ENCODE data around the gene ZBED1.

ZBED1 gene

DNA sequence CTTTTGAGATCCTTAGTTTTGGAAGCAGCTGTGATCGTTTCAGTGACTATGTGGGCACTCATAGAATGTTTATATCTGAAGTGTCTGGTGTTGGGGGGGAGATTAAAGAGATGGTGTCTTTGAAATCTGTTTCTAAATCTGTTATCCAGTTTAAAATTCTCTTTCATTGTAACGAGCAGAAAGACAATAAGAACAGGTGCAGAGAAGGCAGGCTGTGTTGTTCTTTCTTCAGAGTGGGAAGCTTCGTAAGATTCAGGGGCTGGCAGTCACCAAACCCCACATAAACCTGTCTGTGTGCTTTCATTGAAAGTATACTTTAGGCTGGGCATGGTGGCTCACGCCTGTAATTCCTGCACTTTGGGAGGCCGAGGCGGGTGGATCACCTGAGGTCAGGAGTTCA is 16.3 kb upstream of the ZBED1 start:
- TF ChIP-seq, protein P1, sequence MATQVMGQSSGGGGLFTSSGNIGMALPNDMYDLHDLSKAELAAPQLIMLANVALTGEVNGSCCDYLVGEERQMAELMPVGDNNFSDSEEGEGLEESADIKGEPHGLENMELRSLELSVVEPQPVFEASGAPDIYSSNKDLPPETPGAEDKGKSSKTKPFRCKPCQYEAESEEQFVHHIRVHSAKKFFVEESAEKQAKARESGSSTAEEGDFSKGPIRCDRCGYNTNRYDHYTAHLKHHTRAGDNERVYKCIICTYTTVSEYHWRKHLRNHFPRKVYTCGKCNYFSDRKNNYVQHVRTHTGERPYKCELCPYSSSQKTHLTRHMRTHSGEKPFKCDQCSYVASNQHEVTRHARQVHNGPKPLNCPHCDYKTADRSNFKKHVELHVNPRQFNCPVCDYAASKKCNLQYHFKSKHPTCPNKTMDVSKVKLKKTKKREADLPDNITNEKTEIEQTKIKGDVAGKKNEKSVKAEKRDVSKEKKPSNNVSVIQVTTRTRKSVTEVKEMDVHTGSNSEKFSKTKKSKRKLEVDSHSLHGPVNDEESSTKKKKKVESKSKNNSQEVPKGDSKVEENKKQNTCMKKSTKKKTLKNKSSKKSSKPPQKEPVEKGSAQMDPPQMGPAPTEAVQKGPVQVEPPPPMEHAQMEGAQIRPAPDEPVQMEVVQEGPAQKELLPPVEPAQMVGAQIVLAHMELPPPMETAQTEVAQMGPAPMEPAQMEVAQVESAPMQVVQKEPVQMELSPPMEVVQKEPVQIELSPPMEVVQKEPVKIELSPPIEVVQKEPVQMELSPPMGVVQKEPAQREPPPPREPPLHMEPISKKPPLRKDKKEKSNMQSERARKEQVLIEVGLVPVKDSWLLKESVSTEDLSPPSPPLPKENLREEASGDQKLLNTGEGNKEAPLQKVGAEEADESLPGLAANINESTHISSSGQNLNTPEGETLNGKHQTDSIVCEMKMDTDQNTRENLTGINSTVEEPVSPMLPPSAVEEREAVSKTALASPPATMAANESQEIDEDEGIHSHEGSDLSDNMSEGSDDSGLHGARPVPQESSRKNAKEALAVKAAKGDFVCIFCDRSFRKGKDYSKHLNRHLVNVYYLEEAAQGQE (IDR thresholded peaks at IDR 0.05; ENCODE audit: insufficient read depth in 1 of 2, low read depth in 2 of 2, low read length in 2 of 2) = no peak
- TF ChIP-seq FOXP2 (optimal IDR thresholded peaks at IDR 0.05; ENCODE audit: borderline replicate concordance, extremely low read depth, extremely low read length, insufficient read depth) (no peak), POLR2AphosphoS5 (IDR thresholded peaks at IDR 0.05; ENCODE audit: low read depth, low read length) (no peak), TAF1 (IDR thresholded peaks at IDR 0.05; ENCODE audit: borderline replicate concordance, insufficient read depth, low read length) (no peak), SIN3A (IDR thresholded peaks at IDR 0.05; ENCODE audit: borderline replicate concordance, insufficient read depth, low read length) (no peak)

DNA sequence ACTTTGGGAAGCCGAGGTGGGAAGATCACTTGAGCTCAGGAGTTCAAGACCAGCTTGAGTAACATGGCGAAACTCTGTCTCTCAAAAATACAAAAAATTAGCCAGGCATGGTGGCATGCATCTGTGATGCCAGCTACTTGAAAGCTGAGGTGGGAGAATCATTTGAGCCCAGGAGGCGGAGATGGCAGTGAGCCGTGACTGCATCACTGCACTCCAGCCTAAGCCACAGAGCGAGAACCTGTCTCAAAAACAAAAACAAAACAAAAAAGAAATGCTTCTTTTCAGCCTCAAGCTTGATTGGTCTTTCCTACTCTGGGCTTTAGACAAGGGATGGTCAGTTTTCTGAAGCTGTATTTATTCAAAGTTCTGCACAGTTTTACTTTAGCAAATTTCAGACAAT is 15.8 kb upstream of the ZBED1 start:
- TF ChIP-seq, protein P1 (IDR thresholded peaks at IDR 0.05; ENCODE audit: insufficient read depth in 1 of 2, low read depth in 2 of 2, low read length in 2 of 2) = no peak
- no peak for TF ChIP-seq TAF1 (IDR thresholded peaks at IDR 0.05; ENCODE audit: borderline replicate concordance, insufficient read depth, low read length)

DNA sequence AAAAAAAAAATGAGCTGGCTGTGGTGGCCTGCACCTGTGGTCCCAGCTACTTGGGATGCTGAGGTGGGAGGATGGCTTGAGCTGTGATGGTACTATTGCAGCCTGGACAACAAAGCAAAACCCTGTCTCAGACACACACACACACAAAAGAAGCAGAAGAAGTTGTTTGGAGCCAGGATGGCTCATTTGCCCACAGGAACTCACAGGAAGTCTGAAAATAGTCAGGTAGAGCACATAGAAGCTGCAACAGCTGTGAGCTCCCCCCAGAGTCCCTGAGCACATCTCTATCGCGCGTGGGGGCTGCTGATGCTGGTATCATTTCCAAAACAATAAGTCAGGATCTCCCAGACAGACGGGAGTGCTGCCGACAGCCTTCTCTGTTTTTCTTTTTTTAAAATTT is 13.4 kb upstream of the ZBED1 start:
- TF ChIP-seq, protein P1 (IDR thresholded peaks at IDR 0.05; ENCODE audit: insufficient read depth in 1 of 2, low read depth in 2 of 2, low read length in 2 of 2) = no peak
- TF ChIP-seq TAF1 (IDR thresholded peaks at IDR 0.05; ENCODE audit: borderline replicate concordance, insufficient read depth, low read length) (no peak), FOXP2 (optimal IDR thresholded peaks at IDR 0.05; ENCODE audit: borderline replicate concordance, extremely low read depth, extremely low read length, insufficient read depth) (no peak), SIN3A (IDR thresholded peaks at IDR 0.05; ENCODE audit: borderline replicate concordance, insufficient read depth, low read length) (no peak), POLR2AphosphoS5 (IDR thresholded peaks at IDR 0.05; ENCODE audit: low read depth, low read length) (no peak)

DNA sequence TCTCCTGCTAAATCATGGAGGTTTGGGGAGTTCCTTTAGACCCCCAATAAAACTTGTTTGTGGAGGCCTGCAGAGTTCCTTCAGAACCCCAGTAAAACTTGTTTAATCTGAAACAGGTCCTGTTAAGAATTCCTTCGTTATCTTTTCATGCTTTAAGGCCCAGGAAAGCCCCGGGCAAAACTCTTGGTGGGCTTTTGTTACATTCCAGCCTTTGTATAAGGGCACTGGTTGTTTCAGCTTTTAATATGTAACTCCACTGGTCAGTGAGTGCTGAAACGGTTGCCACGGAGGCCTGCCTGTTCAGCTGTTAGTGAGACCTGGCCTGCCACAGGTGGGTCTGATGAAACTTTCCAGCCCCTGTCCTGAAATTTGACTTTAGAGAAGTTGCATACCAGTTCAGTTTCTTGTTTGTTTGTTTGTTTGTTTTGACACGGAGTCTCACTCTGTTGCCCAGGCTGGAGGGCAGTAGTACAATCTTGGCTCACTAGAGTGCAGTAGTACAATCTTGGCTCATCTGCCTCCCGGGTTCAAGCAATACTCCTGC is 12.4 kb upstream of the ZBED1 start:
- no peak for TF ChIP-seq POLR2AphosphoS5 (IDR thresholded peaks at IDR 0.05; ENCODE audit: low read depth, low read length)
- TF ChIP-seq, protein P1 (IDR thresholded peaks at IDR 0.05; ENCODE audit: insufficient read depth in 1 of 2, low read depth in 2 of 2, low read length in 2 of 2) = no peak
- no peak for TF ChIP-seq FOXP2 (optimal IDR thresholded peaks at IDR 0.05; ENCODE audit: borderline replicate concordance, extremely low read depth, extremely low read length, insufficient read depth)
- TF ChIP-seq SIN3A (IDR thresholded peaks at IDR 0.05; ENCODE audit: borderline replicate concordance, insufficient read depth, low read length) = no peak
- no peak for TF ChIP-seq TAF1 (IDR thresholded peaks at IDR 0.05; ENCODE audit: borderline replicate concordance, insufficient read depth, low read length)

DNA sequence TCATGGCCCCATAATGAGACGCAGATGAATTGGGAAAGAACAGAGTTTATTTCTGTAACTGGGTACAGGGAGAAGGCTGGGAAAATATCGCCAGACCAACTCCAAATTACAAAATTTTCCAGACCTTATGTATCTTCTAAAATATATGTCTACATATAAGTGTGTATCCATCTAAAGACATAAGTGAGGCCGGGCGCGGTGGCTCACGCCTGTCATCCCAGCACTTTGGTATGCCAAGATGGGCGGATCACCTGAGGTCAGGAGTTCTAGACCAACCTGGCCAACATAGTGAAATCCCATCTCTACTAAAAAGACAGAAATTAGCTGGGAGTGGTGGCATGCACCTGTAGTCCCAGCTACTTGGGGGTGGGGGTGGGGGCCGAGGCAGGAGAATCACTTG is 11.7 kb upstream of the ZBED1 start:
- TF ChIP-seq POLR2AphosphoS5 (IDR thresholded peaks at IDR 0.05; ENCODE audit: low read depth, low read length) = no peak
- TF ChIP-seq FOXP2 (optimal IDR thresholded peaks at IDR 0.05; ENCODE audit: borderline replicate concordance, extremely low read depth, extremely low read length, insufficient read depth) = no peak
- TF ChIP-seq TAF1 (IDR thresholded peaks at IDR 0.05; ENCODE audit: borderline replicate concordance, insufficient read depth, low read length) = no peak
- TF ChIP-seq, protein P1 (IDR thresholded peaks at IDR 0.05; ENCODE audit: insufficient read depth in 1 of 2, low read depth in 2 of 2, low read length in 2 of 2) = no peak
- no peak for TF ChIP-seq SIN3A (IDR thresholded peaks at IDR 0.05; ENCODE audit: borderline replicate concordance, insufficient read depth, low read length)
